Measurements from ENCODE around the gene GNB1. TPM values are rescaled to one million over a fixed set of nuclear protein-coding genes. Genes with fewer than 3 reads are reported as not detected.

GNB1 gene
- total and polyA plus RNA-seq, 9 of the 15 experiments (the other 6 are each of a cell fraction or from before 2014, with no cell fraction given): 34.3 to 388 (median 114) TPM

DNA sequence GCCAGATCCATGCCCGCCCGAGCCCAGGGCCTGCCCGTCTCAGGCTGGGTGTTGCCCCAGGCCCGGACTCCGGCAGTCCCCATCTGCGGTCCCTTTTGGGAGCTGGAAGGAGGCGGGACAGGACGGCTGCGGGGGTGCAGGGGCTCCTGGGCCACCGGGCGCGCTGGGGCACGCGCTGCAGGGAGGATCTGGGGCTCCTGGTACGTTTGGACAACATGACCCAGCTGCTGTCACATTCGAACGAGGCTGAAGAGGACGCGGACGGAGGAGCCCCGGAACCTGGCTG lies 17.6 kb upstream of the GNB1 start (continued):
- TF ChIP-seq SAP30 (IDR thresholded peaks at IDR 0.05; ENCODE audit: borderline replicate concordance, insufficient read depth, low read depth, low read length, poor library complexity, severe bottlenecking) (peak; percentile 74), ZNF766 (CRISPR knock-in tag; conservative IDR thresholded peaks at IDR 0.05) (0 out of 2 replicates have a peak, but pooled peaks have one; percentile 3)
- TF ChIP-seq, protein P1, sequence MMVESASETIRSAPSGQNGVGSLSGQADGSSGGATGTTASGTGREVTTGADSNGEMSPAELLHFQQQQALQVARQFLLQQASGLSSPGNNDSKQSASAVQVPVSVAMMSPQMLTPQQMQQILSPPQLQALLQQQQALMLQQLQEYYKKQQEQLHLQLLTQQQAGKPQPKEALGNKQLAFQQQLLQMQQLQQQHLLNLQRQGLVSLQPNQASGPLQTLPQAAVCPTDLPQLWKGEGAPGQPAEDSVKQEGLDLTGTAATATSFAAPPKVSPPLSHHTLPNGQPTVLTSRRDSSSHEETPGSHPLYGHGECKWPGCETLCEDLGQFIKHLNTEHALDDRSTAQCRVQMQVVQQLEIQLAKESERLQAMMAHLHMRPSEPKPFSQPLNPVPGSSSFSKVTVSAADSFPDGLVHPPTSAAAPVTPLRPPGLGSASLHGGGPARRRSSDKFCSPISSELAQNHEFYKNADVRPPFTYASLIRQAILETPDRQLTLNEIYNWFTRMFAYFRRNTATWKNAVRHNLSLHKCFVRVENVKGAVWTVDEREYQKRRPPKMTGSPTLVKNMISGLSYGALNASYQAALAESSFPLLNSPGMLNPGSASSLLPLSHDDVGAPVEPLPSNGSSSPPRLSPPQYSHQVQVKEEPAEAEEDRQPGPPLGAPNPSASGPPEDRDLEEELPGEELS (CRISPR knock-in tag; IDR thresholded peaks at IDR 0.05; ENCODE audit: borderline replicate concordance): no peak

DNA sequence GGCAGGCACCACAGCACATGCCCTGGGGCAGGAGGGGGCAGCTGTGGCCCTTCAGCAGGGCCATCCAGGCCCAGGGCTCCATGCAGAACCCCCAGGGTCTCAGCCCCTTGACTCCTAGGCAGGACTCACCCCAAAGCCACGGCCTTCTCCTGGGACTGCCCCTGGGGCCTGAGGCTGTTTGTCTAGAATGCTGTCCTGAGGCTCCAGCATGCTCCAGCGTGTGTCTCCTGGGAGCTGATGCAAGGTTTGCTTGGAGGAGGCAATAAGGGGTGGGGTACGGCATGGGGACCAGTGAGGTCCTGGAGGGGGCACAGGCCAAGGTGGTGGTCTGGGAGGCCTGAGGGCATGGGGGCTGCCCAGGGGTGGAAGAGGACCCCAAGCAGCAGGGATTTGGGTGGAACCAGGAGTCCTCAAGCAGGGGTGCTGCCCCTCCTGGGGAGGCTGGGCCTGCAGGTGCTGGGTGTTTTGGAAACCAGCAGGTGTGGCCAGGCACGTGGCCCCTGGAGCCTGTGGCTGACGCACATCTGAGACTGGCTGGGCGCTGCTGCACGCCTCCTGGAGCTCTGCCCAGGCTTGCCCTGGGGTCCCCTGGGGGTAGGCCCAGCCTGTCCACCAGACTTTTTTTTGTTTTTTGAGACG lies 16.3 kb upstream of the GNB1 start:
- Histone ChIP-seq H2AFZ (ENCODE audit: low read depth, low read length) (no peak overlapping the region), H3K79me2 (ENCODE audit: control insufficient read depth, insufficient read depth, low read length) (peaks cover 7% of the 10 kb centered on the region; the same call in 2 of the 3 replicates), H3K9me1 (ENCODE audit: control insufficient read depth, insufficient read depth, low read length) (no peaks in the 10 kb centered on the region), H3K9ac (ENCODE audit: insufficient read depth in 1 of 2, low read depth in 2 of 2, low read length in 2 of 2) (peak overlapping the region; percentile 4 to 72; a peak in 3 of 4 replicates), H3K4me2 (ENCODE audit: insufficient read depth, low read length) (no peak overlapping the region), H3K36me3 (ENCODE audit: control insufficient read depth, insufficient read depth, low read length) (no peaks in the 10 kb centered on the region), H3K27ac (ENCODE audit: extremely low read depth, low read depth, low read length) (no peak overlapping the region; the same call in 2 of the 3 replicates), H3K27me3 (ENCODE audit: control insufficient read depth in 2 of 2, insufficient read depth in 2 of 2, low read length in 2 of 2) (no peaks in the 10 kb centered on the region), H4K20me1 (replicated peaks; ENCODE audit: control insufficient read depth, insufficient read depth, low read length) (no peaks in the 10 kb centered on the region), H3K9me3 (replicated peaks; ENCODE audit: control insufficient read depth, insufficient read depth, low read depth, low read length) (0 out of 2 replicates have a peak, but pooled peaks cover 2% of the 10 kb centered on the region), H3K4me1 (replicated peaks in 1 of 2; ENCODE audit: control insufficient read depth in 2 of 2, insufficient read depth in 2 of 2, low read length in 2 of 2) (peaks cover 12 to 50% of the 10 kb centered on the region in 2 experiments; a peak in 4 of 5 replicates), H3K4me3 (no peak overlapping the region)
- ATAC-seq: peak; percentile 32
- in situ Hi-C loops (cut with MboI) (loop anchor here (5.0 kb wide), 1 partner anchor 120 kb away; no protein-coding TSS in a partner anchor), intact Hi-C loops (cut with micrococcal nuclease) (loop anchor here (2.0 to 5.0 kb wide), 3 partner anchors 48 to 395 kb away; partner anchors contain the start of gene ATAD3A)
- POLR2A ChIA-PET: interaction anchor here (0.6 to 1.6 kb wide), 6 partner anchors 9 to 109 kb away, joined by 3 to 5 read pairs (median 3); no protein-coding TSS in a partner anchor
- no TSS peak for BruUV-seq (replicated peaks)
- CTCF ChIA-PET (ENCODE audit: low intra/inter-chr PET ratio): interaction anchor here (0.7 to 2.1 kb wide), 2 partner anchors 101 to 118 kb away, joined by 3 to 6 read pairs; no protein-coding TSS in a partner anchor
- FAIRE-seq: no peak
- WGBS (ENCODE audit: insufficient coverage, low coverage, missing lambda C conversion rate): 72% methylated on average over 7 of the region's 8 CpGs
- no peak for DNase-seq (ENCODE audit: extremely low read depth in 1 of 4, low spot score in 3 of 4)
- 0 out of 2 replicates have a peak, but pooled peaks have one; percentile 25 for TF ChIP-seq GABPB1 (CRISPR knock-in tag; IDR thresholded peaks at IDR 0.05)
- TF ChIP-seq JUND (IDR thresholded peaks at IDR 0.05; ENCODE audit: borderline replicate concordance, low read depth, low read length): 0 out of 2 replicates have a peak, but pooled peaks have one; percentile 15
- TF ChIP-seq JUND (tag; IDR thresholded peaks at IDR 0.05; ENCODE audit: borderline replicate concordance, low read depth, low read length): no peak
- no peak for TF ChIP-seq PTTG1 (tag; IDR thresholded peaks at IDR 0.05; ENCODE audit: low read depth)
- TF ChIP-seq RBFOX2 (IDR thresholded peaks at IDR 0.05; ENCODE audit: low read depth, low read length): peak; percentile 77
- TF ChIP-seq EP400 (IDR thresholded peaks at IDR 0.05): peak; percentile 86
- TF ChIP-seq ZNF586 (CRISPR knock-in tag; conservative IDR thresholded peaks at IDR 0.05): 0 out of 2 replicates have a peak, but pooled peaks have one; percentile 28
- TF ChIP-seq, protein P2, sequence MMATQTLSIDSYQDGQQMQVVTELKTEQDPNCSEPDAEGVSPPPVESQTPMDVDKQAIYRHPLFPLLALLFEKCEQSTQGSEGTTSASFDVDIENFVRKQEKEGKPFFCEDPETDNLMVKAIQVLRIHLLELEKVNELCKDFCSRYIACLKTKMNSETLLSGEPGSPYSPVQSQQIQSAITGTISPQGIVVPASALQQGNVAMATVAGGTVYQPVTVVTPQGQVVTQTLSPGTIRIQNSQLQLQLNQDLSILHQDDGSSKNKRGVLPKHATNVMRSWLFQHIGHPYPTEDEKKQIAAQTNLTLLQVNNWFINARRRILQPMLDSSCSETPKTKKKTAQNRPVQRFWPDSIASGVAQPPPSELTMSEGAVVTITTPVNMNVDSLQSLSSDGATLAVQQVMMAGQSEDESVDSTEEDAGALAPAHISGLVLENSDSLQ (IDR thresholded peaks at IDR 0.05): no peak
- no peak for TF ChIP-seq ZNF699 (CRISPR knock-in tag; IDR thresholded peaks at IDR 0.05; ENCODE audit: insufficient replicate concordance)
- no peak for TF ChIP-seq BRF1 (IDR thresholded peaks at IDR 0.05; ENCODE audit: borderline replicate concordance, extremely low read depth, insufficient read length)
- TF ChIP-seq ATF7 (IDR thresholded peaks at IDR 0.05): peak; percentile 31; the same call in 1 of the 2 replicates
- TF ChIP-seq, protein P3, sequence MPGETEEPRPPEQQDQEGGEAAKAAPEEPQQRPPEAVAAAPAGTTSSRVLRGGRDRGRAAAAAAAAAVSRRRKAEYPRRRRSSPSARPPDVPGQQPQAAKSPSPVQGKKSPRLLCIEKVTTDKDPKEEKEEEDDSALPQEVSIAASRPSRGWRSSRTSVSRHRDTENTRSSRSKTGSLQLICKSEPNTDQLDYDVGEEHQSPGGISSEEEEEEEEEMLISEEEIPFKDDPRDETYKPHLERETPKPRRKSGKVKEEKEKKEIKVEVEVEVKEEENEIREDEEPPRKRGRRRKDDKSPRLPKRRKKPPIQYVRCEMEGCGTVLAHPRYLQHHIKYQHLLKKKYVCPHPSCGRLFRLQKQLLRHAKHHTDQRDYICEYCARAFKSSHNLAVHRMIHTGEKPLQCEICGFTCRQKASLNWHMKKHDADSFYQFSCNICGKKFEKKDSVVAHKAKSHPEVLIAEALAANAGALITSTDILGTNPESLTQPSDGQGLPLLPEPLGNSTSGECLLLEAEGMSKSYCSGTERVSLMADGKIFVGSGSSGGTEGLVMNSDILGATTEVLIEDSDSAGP (CRISPR knock-in tag; IDR thresholded peaks at IDR 0.05): no peak
